Measurements from ENCODE around the gene OR52J3.

OR52J3 gene

DNA sequence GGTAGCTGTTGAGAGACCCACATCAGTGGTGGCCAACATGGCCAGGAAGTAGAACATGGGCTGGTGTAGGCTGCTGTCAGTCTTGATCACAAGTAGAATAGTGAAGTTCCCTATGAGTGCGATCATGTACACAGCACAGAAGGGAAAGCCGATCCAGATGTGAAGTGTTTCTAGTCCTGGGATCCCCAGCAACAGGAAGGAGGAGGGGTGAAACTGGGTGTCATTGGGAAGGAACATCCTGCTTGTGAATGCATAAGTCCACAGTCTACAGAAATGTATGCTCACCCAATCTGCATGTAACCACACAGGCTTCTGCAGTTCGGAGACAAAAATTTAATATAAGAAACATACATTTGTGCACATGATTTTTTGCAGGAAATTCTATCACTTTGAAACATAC lies 13.1 kb downstream of the OR52J3 start, which contains the start of gene OR52E2:
OR52E2 (minus strand) TSS at position 237 of the 400 bp plus-strand sequence; CDS start at position 237, 0 bp downstream.
- no peak for TF ChIP-seq CTCF (IDR thresholded peaks at IDR 0.05)
- no peak within 1 kb of the TSS for H3K27ac ChIP-seq
- DNase-seq (ENCODE audit: low spot score) = no peak
- no peak within 1 kb of the TSS for H3K4me3 ChIP-seq

GRCh38 chr11:5065027-5065426 lies 18.7 kb downstream of the OR52J3 start:
- no peak overlapping the region for H3K4me3 ChIP-seq
- DNase-seq (ENCODE audit: low spot score) = no peak
- TF ChIP-seq CTCF (IDR thresholded peaks at IDR 0.05) = no peak
- no peak overlapping the region for H3K27ac ChIP-seq

- no peak for DNase-seq (ENCODE audit: low spot score)
- Histone ChIP-seq H3K27ac (no peak within 1 kb of the TSS), H3K4me3 (no peak within 1 kb of the TSS)
- TF ChIP-seq CTCF (IDR thresholded peaks at IDR 0.05) = no peak
Measured at GRCh38 chr11:5069272-5069671, 22.9 kb downstream of the OR52J3 start, which contains the start of gene OR52E1. Gene OR52E1, plus strand, starts transcription at chr11:5069572.

DNA sequence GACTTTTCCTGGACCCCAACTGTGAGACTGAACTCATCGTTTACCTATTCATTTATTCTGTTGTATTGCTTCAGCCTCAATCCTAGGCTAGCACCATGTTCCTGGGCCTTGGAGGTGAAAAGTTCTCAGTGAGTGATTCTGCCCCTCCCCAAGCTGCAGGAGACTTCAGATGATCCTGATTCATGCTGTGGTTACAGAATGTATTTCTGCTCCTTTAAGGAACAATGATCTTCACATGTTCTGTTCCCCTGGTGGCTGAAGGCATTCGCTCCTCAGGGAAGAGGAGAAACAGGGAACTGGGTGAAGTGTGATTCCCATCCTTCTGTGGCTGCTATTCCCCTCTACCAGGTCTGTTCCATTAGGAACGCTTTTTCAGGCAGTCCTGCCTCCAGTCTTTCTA lies 25.5 kb downstream of the OR52J3 start:
- H3K4me3 ChIP-seq = no peak overlapping the region
- no peak overlapping the region for H3K27ac ChIP-seq
- TF ChIP-seq CTCF (IDR thresholded peaks at IDR 0.05) = no peak
- no peak for DNase-seq (ENCODE audit: low spot score)

- no peak for TF ChIP-seq CTCF (IDR thresholded peaks at IDR 0.05)
- no peak for DNase-seq (ENCODE audit: low spot score)
- Histone ChIP-seq H3K27ac (no peak overlapping the region), H3K4me3 (no peak overlapping the region)
Measured at GRCh38 chr11:5081405-5081804, 35.1 kb downstream of the OR52J3 start.

DNA sequence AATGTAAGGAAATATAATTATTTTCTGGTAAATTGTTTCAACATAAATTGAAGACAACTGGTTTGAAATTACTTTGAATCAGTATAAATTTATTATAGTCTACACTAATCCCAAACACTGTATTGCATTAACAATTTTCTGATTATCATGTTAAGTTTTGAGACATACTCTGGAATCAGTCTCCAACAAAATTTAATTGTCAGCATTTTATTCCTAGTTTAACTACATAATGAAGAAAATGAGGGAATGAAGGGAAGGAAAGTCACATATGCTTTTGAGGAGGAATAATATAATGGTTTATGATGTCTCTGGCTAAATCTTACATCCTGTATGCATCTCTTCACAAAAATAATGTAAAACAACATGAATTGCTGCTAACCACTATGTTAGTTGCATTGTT lies 37.3 kb downstream of the OR52J3 start:
- no peak for DNase-seq (ENCODE audit: low spot score)
- H3K4me3 ChIP-seq = no peak overlapping the region
- TF ChIP-seq CTCF (IDR thresholded peaks at IDR 0.05) = no peak
- H3K27ac ChIP-seq = no peak overlapping the region

GRCh38 chr11:5088556-5088955 lies 42.2 kb downstream of the OR52J3 start:
- DNase-seq (ENCODE audit: low spot score) = no peak
- Histone ChIP-seq H3K27ac (no peak overlapping the region), H3K4me3 (no peak overlapping the region)
- no peak for TF ChIP-seq CTCF (IDR thresholded peaks at IDR 0.05)
